Eye (tissue), 1 donor: ENCODE results near the gene PARVB.

Experiments
- DNase-seq: peaks from one replicate; pipeline ENCODE4 v3.0.0-alpha.2; 2015

The PARVB gene

DNA sequence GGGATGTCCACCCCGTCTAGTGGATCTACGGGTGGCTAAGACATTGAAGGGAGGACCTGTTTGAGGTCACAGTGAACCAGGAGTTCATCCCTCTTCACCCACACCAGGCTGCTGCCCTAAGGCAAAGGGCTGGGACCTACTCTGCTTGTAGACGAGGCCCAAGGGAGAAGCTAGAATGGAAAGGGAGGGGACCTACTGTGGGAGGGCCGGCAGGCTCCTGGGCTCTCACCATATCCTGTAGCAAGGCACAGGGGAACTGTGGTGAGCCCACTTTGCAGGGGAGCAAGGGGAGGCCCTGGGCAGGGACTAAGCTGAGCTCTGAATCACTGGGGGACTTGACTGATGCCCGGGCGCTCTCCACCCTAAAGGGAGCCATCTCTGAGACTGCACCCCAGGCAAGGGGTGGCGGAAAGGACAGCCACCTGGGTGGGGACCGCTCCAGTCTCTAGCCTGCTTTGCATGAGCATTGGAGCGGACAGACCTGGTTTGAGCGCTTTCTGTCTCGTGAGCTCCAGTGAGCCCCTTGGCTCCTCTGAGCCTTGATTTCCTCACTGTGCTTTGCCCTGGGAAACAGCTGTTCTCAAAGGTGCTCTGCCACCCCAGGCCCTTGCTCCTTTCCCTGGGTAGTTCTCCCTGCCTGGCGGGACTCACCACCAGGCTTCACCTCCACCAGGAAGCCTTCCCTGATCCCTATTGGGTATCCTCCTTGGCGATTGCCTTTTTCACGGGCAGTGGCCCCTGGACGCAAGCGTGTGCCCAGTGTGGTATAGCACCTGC lies 180.8 kb downstream of the PARVB start:
- DNase-seq, result no peak

DNA sequence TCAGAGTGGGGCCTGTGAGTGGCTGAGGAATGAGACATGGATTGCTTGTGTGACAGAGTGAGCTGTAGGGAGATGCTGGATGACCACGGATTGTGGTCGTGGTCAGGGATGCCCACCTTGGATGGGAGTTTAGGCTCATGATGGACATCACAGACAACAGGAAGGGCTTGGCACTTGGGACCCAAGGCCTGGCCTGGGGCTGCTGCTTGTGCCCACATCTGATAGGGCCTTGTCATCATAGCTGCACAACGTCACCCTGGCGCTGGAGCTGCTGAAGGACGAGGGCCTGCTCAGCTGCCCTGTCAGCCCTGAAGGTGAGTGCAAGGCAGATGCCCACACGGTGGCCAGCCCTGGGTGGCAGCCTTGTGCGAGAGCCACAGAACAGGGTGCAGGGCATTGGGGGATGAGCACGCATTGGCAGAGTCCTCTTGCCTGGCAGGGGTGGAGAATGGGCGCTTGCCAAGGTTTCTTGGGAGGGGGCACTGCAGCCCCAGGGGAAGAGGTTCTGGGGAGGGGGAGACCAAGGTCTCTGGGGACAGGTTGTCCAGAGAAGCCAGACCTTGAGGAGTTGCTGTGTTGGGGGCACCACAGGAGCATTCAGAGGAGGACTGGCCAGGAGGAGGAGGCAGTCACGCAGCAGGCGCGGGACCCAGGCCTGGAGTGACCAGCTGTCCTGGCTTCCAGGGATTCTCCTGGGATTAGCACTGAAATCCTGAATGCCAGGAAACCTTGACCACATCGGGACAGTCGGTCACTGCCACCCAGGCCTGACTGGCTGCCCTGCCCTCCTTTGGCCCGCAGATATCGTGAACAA lies 181.6 kb downstream of the PARVB start:
- no peak for DNase-seq

DNA sequence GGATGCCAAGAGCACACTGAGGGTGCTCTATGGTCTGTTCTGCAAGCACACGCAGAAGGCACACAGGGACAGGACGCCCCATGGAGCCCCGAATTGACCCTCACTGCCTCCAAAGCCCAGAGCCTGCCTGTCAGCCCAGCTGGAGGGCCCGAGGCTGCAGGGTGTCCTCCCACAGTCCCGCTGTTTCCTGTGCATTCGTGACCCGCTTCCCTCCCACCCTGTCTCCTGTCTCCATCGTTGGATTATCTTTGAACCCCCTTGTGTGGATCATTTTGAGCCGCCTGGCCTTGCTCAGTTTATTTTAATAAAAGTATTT lies 182.2 kb downstream of the PARVB start:
- no peak for DNase-seq

DNA sequence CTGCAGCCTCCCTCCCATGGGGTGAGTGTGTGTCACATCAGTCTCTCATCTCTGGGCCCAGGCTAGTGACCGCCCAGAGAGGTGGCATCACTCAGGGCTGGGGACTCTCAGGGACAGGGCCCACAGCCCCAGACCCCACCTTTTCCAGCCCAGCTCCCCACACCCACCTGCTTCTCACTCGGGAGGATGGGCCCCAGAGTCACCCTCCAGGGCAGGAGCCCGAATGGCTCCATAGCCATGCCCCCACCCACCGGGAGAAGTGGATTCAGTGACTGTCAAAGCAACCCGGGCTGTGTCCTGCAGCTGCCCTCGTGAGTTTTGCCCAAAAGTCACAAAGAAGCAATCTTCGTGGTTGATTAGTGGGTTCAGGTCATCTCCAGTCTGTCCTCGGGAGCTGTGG lies 182.6 kb downstream of the PARVB start:
- no peak for DNase-seq

DNA sequence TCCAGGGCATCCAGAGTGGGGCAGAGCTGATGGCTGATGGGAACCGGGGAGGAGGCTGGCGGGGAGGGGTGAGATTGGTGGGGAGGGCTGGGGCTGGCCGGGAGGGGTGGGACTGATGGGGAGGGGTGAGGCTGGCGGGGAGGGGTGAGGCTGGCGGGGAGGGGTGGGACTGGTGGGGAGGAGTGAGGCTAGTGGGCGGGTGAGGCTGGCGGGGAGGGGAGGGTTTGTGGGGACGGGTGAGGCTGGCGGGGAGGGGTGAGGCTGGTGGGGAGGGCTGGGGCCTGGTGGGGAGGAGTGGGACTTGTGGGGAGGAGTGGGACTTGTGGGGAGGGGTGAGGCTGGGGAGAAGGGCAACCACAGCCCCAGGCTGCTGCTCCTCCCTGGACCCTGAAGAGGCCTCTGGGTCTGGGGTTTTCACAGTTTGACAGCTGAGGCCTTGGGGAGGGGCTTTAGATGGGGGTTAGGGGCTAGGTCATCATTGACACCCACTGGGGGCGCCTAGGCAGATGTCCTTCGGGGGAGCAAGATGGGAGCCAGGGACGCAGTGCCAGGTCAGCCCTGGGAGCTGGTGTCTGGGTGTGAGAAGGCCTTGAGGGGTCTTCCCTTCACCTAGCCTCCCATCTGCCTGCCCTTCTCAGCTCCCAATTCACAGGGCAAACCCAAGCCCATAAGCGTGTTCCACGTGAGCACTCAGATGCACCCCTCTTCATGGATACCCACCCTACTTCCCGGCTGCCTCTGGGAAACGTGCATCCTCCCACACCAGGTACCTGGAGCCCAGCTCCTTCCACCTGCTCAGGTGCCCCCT lies 183.3 kb downstream of the PARVB start:
- DNase-seq, result no peak

DNA sequence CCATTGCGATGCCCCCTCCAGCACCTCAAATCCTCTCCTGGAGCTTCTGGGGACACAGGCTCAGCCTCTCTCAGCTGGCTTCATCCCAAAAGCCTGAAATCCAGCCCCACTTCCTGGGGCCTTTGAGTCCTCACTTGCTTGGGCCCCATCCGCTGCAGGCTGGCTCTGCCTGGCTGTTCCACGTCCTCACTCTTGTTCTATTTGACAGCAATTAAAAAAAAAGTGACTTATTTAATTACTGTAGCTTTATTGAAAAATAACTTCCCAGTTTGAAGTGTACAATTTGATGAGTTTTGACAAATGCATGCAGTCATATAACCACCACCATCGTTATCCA lies 183.8 kb downstream of the PARVB start:
- no peak for DNase-seq

DNA sequence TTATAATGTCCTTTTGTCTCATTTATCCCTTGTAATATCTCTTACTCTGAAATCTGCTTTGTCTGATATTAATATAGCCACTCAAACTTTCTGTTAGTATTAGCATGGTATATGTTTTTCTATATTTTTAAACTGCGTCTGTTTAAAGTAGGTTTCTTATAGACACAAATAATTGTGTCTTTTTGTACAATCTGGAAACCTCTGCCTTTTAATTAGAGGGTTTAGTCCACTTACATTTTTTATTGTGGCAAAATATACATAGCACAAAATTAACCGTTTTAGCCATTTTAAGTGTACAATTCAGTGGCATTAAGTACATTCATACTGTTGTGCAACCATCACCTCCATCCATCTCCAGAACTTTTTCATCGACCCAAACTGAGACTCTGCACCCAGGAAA lies 185.2 kb downstream of the PARVB start:
- DNase-seq, result no peak

DNA sequence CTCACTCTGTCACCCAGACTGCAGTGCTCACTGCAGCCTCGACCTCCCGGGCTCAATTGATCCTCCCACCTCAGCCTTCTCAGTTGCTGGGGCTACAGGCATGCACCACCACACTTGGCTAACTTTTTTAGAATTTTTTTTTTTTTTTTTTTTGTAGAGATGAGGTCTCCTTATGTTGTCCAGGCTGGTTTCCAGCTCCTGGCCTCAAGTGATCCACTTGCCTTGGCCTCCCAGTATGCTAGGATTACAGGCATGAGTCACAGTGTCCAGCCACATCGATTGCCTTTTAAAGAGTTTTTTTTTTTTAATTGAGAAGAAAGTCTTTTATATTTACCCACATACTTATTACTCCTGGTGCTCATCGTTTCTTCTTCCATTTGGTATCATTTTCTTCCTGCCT lies 186.6 kb downstream of the PARVB start:
- no peak for DNase-seq

DNA sequence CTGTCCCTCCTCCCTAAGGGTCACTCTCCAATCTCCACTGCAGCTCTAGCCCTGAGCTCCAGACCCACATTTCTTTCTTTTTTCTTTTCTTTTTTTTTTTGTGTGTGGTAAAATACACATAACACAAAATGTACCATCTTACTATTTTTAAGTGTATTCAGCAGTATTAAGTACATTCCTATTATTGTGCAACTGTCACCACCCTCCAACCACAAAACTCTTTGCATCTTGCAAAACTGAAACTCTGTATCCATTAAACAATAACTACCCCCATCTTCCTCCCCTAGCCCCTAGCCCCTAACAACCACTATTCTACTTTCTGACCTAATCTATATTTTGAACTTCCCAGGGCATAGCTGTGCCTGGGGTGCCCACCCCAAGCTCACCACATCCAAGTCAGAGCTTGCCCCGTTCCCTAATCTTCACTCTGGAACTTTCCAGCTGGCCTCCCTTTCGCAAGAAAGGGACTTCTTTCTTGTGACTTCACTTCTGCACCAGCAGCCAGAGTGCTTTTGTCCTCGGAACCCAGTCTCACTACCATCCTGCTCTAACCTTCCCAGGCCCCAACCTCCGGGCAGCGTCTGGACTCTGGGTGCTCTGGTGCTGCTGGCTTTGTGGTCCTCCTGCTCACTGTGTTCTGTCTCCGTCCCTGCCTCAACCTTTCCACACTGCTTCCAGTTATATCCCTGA lies 187.3 kb downstream of the PARVB start:
- DNase-seq, result no peak

DNA sequence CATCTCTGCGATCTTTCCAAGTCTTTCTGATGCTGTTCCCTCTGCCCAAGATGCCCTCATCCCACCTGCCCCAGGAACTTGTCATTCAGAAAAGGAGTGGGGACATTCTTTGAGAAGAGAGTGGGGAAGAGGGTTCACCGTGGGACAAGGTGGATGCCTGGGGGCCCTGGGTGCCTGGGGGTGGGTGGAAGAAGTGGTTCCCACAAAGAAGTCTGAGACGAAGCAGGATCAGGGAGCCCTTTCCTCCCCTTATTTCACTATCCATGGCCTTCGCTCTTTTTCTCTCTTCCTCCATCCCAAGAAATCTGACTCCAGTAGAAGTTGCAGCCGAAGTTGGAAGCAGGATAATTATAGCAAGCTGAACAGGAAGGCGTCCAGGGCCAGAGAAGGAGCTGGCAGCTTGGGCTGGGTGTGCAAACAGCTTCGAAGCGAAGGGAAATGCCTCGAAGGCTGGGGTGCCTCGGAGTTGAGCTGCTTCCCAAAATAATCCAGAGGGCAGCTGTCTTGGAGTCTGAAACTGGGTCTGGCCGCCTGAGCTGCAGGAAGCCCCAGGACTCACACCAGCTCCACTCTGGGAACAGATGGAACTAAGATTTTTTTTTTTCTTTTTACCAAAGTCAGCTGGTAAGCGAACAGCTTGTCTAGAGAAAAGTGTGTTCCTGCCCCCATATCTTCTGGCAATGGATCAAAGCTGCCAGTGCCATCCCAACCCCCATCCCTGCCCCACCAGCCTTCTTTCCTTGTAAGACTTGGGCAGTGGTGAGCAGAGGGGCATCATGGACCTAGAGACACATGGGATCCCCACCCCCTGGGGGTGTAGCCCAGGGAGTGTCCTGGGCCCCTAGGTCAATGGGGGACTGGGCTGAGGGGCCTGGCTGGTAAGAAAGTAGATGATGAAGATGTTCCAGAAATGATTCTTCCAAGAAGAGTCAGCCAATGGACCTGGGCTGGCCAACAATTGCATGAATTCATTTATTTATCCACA lies 188.1 kb downstream of the PARVB start:
- DNase-seq, result peak; percentile 39

DNA sequence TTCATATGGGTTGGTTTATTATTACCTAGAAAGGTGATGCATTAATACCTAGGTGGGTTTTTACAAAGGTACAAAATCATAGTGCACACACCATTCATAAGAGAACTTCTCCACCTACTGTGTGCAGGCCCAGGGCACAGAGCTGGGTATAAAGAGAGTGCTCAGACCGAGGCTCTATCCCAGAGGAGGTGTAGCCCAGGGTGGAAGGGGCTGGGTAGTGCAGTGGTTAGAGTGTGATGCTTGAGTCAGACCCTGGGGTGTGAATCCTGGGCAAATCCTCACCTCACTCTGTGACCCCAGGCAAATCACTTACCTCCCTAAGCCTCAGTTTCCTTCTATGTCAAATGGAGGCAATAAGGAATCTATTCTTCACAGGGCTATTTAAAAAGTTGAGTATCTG lies 188.8 kb downstream of the PARVB start:
- DNase-seq, result no peak

DNA sequence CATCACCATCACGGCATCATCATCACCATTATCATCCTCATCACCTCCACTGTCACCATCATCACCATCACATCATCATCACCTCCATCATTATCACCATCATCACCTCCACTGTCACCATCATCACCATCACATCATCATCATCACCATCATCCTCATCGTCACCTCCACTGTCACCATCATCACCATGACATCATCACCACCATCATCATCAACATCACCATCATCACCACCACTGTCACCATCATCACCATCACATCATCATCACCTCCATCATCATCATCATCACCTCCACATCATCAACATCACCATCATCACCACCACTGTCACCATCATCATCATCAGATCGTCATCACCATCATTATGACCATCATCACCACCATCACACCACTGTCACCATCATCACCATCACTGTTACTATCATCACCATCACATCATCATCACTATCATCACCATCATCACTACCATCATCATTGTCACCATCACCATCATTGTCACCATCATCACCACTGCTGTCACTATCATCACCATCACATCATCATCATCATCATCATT lies 189.5 kb downstream of the PARVB start:
- no peak for DNase-seq

DNA sequence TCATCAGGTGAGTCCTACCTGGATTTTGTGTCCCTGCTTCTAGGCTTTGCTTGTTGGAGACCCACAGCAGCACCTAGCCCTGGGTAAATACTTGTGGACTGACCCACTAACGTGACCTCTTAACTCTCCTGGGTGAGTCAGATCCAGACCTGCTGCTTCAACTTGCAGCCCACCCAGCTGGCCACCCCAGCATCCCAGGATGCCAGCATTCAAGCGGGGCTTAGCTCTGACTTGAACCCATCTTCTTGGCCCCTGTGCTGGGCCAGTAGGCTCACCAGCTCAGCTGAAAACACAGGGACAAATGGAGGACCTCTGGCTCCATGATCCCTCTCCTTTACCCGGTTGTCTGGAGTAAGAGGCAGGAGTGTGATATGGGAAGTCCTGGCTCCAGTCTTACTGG lies 190.1 kb downstream of the PARVB start:
- no peak for DNase-seq

DNA sequence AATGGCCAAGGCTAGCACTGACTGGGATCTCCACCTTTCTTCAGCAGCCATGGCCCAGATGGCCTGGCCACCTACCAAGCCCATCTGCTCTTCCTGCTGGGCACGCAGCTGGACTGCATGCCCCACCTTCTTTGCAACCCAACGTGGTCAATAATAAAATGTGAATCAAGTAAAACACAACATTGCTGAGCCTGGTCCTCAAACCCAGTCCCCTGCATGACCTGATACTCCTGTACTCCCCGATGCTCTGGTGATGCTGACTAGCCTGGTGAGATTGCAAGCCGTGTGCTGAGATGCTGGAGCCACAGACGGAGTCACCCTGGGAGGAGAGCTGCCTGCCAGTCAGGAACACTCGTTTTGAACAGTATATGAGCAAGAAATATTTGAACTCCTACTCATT lies 190.7 kb downstream of the PARVB start:
- DNase-seq, result no peak

DNA sequence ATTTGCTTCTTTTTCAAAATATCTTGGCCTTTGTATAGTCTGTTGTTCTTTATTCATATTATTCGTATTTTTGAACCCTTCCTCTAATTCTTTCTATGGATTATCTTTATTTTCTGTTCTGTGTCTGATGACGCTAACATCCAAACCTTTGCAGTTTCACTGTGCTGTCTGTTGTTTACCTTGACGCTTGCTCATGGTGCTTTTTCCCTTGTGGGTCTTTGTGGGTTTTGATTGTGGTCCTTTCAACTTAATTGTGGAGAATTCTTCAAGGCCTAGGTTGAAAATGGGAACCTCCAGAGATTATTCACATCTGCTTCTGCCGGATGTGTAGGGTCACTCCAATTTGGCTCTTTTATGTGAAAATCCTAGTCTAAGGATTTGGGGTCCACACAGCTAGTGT lies 191.2 kb downstream of the PARVB start:
- DNase-seq, result no peak

DNA sequence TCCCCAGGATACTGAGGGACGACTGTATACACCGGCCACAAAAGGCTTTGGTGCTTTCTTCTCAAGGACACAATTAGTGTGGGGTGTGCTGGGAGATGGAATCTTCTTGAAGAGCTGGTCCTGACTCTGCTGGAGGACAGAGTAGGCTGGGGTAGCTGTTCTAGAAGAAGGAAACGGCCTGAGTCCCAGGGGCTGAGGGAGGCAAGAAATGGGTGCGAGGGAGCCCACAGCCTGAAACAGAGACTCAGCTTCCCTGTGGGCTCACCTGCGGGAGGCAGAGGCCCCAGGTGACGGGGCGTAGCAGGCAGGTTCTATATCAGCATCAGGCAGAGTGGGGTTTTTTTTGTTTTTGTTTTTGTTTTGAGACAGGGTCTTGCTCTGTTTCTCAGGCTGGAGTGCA lies 193.2 kb downstream of the PARVB start:
- no peak for DNase-seq

DNA sequence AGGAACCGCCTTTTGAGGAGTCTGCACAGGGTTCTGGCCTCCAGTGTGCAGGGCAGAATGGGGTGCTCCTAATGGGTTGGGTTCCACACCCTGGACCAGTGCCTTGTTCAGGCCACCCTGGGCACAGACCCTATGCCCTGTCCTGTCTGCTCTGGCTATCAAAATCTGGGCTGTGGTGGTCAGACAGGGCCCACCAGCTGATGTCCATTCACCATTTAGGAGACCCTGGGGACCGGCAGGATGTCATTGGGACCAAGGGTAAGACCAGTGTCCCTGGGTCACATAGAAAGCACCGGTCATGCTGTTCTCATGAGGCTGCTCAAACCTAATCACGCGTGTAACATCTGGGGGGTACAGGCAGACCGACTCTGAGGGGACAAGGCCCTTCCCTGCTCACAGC lies 194.0 kb downstream of the PARVB start:
- no peak for DNase-seq

DNA sequence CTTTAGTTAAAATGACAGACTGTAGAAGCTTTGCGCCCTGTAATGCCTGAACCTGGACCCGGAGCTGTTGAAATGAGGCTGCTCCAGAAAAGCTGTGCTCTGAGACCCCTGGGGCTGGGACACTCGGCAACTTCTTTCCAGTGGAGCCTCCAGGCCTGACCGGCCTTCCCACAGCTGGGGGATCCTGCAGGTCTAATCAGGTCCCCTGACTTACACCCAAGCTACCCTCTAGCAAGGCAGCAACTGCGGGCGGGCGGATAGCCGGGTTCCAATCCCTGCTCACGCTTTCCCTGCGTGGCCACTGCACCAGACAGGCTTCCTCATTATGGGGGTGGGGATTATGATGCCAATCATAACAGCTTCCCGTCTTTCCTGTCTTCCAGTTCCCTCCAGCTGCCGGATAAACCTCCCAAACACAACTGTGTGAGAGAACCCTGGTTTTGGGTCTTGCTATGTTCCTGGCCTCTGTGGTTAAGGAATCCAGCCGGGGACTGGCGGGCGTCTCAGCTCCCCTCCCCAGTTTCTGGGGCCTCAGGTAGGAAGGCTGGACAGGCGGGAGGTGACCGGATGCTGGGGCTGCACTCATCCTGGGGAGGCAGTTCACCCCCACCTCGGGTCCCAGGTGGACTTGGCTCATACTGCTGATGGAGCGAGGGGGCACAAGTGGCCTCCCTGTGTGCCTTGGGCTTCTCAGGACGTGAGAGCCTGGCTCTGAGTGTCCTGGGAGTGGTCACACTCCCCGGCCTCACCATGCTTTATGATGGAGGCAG lies 195.2 kb downstream of the PARVB start:
- DNase-seq, result no peak

DNA sequence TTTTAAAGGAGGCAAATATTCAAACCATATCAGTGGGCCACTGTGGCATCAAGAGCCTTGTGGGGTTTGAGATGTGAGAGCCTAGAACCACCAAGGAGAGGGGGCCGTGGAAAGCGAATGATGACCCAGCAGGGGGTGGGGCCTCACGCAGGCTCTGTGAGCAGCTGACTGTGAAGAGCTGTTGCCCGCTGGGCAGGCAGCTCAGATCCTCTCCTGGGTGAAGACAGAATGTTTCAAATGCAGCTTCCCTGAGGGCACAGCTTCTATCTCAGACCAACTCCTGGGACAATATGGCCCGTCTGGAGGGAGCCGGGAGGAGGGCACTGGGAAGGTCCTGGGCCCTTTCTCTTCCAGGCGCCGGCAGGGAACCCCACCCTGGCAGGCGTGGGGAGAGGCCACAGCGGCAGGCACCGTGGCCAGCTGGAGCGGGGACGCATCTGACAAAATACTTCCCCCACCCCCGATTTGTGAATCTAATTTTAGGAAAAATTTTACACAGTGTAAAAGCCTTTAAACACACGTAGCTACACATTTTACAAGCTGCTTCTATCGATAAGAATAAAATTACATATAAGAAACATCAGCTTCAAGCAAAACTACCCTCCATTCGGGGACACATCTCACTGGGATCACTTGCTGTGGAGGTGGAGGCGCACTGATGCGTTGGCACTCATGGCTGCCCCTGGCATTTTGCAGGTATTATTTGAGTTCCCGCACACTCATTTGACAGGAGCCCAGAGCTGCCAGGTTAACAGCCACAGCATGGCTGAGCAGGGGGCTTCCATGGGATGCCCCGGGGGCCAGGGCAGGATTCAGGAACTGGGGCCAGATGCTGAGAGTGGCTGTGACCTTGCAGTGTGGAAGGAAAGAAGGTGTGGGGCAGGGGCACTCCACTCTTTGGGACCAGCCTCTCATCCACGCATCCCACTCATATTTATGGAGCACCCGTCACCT lies 196.9 kb downstream of the PARVB start:
- no peak for DNase-seq
